ENCODE data around the gene DNAH14.

DNAH14 gene

GRCh38 chr1:225418598-225418997, 489.1 kb downstream of the DNAH14 start:
- no peak for TF ChIP-seq YY1 (IDR thresholded peaks at IDR 0.05; ENCODE audit: low read depth)
- no peak for TF ChIP-seq TEAD4 (IDR thresholded peaks at IDR 0.05)
- no peak for TF ChIP-seq TCF12 (IDR thresholded peaks at IDR 0.05; ENCODE audit: low read depth)
- no peak for TF ChIP-seq CREB1 (IDR thresholded peaks at IDR 0.05; ENCODE audit: low read depth)
- TF ChIP-seq EP300 (IDR thresholded peaks at IDR 0.05; ENCODE audit: borderline replicate concordance): no peak
- TF ChIP-seq CEBPB (IDR thresholded peaks at IDR 0.05): no peak
- TF ChIP-seq MAX (IDR thresholded peaks at IDR 0.05): no peak
- TF ChIP-seq FOXM1 (IDR thresholded peaks at IDR 0.05; ENCODE audit: borderline replicate concordance, low read depth): no peak
- no peak for TF ChIP-seq EGR1 (IDR thresholded peaks at IDR 0.05)
- no peak for TF ChIP-seq REST (IDR thresholded peaks at IDR 0.05; ENCODE audit: low read depth)
- no peak for TF ChIP-seq RAD21 (IDR thresholded peaks at IDR 0.05; ENCODE audit: low read depth)
- TF ChIP-seq ZBTB7A (IDR thresholded peaks at IDR 0.05; ENCODE audit: low read depth): no peak
- TF ChIP-seq NFIC (IDR thresholded peaks at IDR 0.05): no peak
- no peak for TF ChIP-seq TAF1 (IDR thresholded peaks at IDR 0.05; ENCODE audit: low read depth)
- TF ChIP-seq USF1 (IDR thresholded peaks at IDR 0.05): no peak

GRCh38 chr1:225422031-225422605, 492.6 kb downstream of the DNAH14 start:
- no peak for TF ChIP-seq MAX (IDR thresholded peaks at IDR 0.05)
- TF ChIP-seq CREB1 (IDR thresholded peaks at IDR 0.05; ENCODE audit: low read depth): no peak
- no peak for TF ChIP-seq FOXM1 (IDR thresholded peaks at IDR 0.05; ENCODE audit: borderline replicate concordance, low read depth)

DNA sequence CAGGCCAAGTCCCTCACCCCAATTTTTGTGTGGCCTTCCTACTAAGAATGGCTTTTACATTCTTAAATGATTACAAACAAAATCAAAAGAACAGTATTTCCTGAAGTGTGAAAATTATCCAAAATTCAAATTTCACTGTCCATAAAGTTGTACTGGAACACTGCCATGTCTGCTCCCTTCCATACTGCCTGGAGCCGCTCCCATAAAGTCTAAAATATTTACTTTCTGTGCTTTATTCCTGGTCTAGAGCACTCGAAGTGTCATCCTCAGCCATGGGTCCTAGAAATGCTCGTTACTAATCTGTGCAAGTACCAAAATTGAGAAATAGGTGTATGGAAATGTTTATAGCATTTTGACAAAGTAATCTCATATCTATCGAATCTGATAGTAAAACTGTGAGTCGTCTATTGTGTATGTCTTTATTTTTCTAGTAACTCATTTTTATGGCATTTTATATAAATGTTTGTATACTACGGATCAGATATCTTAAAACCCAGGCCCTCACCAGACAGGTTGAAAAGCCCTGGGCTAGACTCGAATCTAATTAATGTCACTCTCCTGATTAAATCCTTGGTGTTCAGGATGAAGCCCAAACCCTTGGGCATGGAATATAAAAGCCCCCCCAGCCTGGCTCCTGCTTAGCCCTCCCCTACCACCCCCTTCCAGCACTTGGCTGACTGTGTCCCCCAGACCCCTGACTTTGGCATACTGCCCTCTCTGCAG, 493.5 kb downstream of the DNAH14 start:
- TF ChIP-seq CREB1 (IDR thresholded peaks at IDR 0.05; ENCODE audit: low read depth): no peak
- no peak for TF ChIP-seq NFIC (IDR thresholded peaks at IDR 0.05)
- no peak for TF ChIP-seq TAF1 (IDR thresholded peaks at IDR 0.05; ENCODE audit: low read depth)
- no peak for TF ChIP-seq RAD21 (IDR thresholded peaks at IDR 0.05; ENCODE audit: low read depth)
- no peak for TF ChIP-seq MAX (IDR thresholded peaks at IDR 0.05)
- no peak for TF ChIP-seq USF1 (IDR thresholded peaks at IDR 0.05)
- no peak for TF ChIP-seq ZBTB7A (IDR thresholded peaks at IDR 0.05; ENCODE audit: low read depth)
- no peak for TF ChIP-seq FOXM1 (IDR thresholded peaks at IDR 0.05; ENCODE audit: borderline replicate concordance, low read depth)
- no peak for TF ChIP-seq REST (IDR thresholded peaks at IDR 0.05; ENCODE audit: low read depth)
- TF ChIP-seq TEAD4 (IDR thresholded peaks at IDR 0.05): no peak
- TF ChIP-seq YY1 (IDR thresholded peaks at IDR 0.05; ENCODE audit: low read depth): no peak
- TF ChIP-seq EGR1 (IDR thresholded peaks at IDR 0.05): no peak
- TF ChIP-seq EP300 (IDR thresholded peaks at IDR 0.05; ENCODE audit: borderline replicate concordance): no peak
- no peak for TF ChIP-seq TCF12 (IDR thresholded peaks at IDR 0.05; ENCODE audit: low read depth)
- TF ChIP-seq CEBPB (IDR thresholded peaks at IDR 0.05): no peak

GRCh38 chr1:225423518-225423855, 494.0 kb downstream of the DNAH14 start:
- TF ChIP-seq FOXM1 (IDR thresholded peaks at IDR 0.05; ENCODE audit: borderline replicate concordance, low read depth) (no peak), MAX (IDR thresholded peaks at IDR 0.05) (no peak)

DNA sequence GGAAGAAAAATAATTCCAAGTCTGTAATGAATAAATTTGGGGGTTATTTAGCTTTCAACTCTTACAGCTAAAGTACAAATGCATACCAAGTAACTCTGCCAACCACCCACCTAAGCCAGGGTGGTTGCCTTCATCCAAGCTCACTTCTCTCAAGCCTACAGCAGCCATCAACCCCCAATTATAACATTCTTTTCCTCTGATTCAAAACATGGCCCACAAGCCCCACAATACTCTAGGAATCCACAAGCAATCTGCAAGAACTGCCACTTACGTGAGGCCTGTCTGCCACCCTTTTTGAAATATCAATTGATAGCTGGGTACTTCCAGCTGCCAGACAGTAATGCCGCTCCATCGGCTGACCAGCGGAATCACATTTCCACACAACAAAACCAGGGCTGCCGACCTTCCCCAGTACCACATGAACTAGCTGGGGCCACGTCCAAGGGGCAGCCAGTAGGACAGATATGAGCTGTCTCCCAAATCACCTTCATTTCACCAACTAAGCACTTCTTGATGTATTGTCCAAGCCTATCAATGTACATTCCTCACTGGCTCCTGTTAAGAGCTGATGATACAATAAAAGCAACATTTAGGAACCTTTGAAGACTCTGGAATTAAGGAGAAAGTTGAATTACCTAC, 495.2 kb downstream of the DNAH14 start:
- TF ChIP-seq MAX (IDR thresholded peaks at IDR 0.05) (no peak), CREB1 (IDR thresholded peaks at IDR 0.05; ENCODE audit: low read depth) (no peak), TAF1 (IDR thresholded peaks at IDR 0.05; ENCODE audit: low read depth) (no peak), ZBTB7A (IDR thresholded peaks at IDR 0.05; ENCODE audit: low read depth) (no peak), REST (IDR thresholded peaks at IDR 0.05; ENCODE audit: low read depth) (no peak), USF1 (IDR thresholded peaks at IDR 0.05) (no peak), TEAD4 (IDR thresholded peaks at IDR 0.05) (no peak), YY1 (IDR thresholded peaks at IDR 0.05; ENCODE audit: low read depth) (no peak), RAD21 (IDR thresholded peaks at IDR 0.05; ENCODE audit: low read depth) (no peak), EP300 (IDR thresholded peaks at IDR 0.05; ENCODE audit: borderline replicate concordance) (no peak), EGR1 (IDR thresholded peaks at IDR 0.05) (no peak), CEBPB (IDR thresholded peaks at IDR 0.05) (no peak), FOXM1 (IDR thresholded peaks at IDR 0.05; ENCODE audit: borderline replicate concordance, low read depth) (no peak), TCF12 (IDR thresholded peaks at IDR 0.05; ENCODE audit: low read depth) (no peak), NFIC (IDR thresholded peaks at IDR 0.05) (no peak)

Data from Ishikawa (cell line).